Activated B cell treated with CpG ODN at 0.5 μM for 24 hours (primary cell): Measurements from ENCODE around the gene SPIRE2. TPM values are rescaled to one million over a fixed set of nuclear protein-coding genes. Genes with fewer than 3 reads are reported as not detected.
A peak's percentile ranks its signal among the peaks of the same experiment; 100 is the strongest.

ENCODE experiments used
- ATAC-seq: fragments of 200-7000 bp; cut with Tn5 transposase; one replicate; pipeline ENCODE4 v1.10.0; 2021; ENCODE audit warnings: low read depth, mild to moderate bottlenecking, moderate library complexity
- CTCF ChIA-PET: fragments of 350-600 bp; sonication (Branson Sonifier 250); formaldehyde crosslinking; loops from one replicate; lab custom pipeline; 2021; ENCODE audit warnings: antibody characterized with exemption; lab: Charles Lee
- POLR2A ChIA-PET: fragments of 350-600 bp; sonication (Branson Sonifier 250); formaldehyde crosslinking; loops from one replicate; lab custom pipeline; 2021; ENCODE audit warnings: antibody characterized with exemption; lab: Charles Lee
- DNase-seq: peaks from one replicate; pipeline ENCODE4 v3.0.0; 2022
- H3K27ac Mint-ChIP-seq: one replicate; pipeline ENCODE4 v1.8.0; 2020; ENCODE audit warnings: mixed read lengths
- H3K27me3 Mint-ChIP-seq: one replicate; pipeline ENCODE4 v1.8.0; 2021; ENCODE audit warnings: mixed read lengths
- H3K36me3 Mint-ChIP-seq: one replicate; pipeline ENCODE4 v1.8.0; 2021; ENCODE audit warnings: low read depth, mixed read lengths
- H3K4me1 Mint-ChIP-seq: one replicate; pipeline ENCODE4 v1.8.0; 2021; ENCODE audit warnings: mixed read lengths
- H3K4me3 Mint-ChIP-seq: one replicate; pipeline ENCODE4 v1.8.0; 2020; ENCODE audit warnings: mild to moderate bottlenecking, mixed read lengths
- H3K9me3 Mint-ChIP-seq: one replicate; pipeline ENCODE4 v1.8.0; 2020; ENCODE audit warnings: mixed read lengths
- CTCF ChIP-seq: fragments of 200-600 bp; IDR thresholded peaks from one replicate; pipeline ENCODE4 v1.8.0; 2022; ENCODE audit warnings: antibody characterized with exemption, mild to moderate bottlenecking
- intact Hi-C: fragments of 100-400 bp; cut with micrococcal nuclease; formaldehyde crosslinking; loops from one replicate; pipeline ENCODE4 v1.15.1; 2024
- total RNA-seq: library from RNA; stranded (reverse); gene quantifications from 2 replicates; pipeline ENCODE4 v1.2.3, GENCODE V29; 2022

The SPIRE2 gene
- total RNA-seq, 1 donor from 2014 or later = 1.2 TPM

GRCh38 chr16:89860747-89861304, 32.6 kb downstream of the SPIRE2 start:
- intact Hi-C loops = loop anchor here (1.0 to 2.0 kb wide), 8 partner anchors 44 to 286 kb away; partner anchors contain the start of genes CPNE7 and FANCA
- Mint-ChIP-seq H3K4me3 (no peak overlapping the region), H3K4me1 (peaks cover 25% of the 10 kb centered on the region), H3K27ac (no peak overlapping the region), H3K27me3 (peaks cover 3% of the 10 kb centered on the region), H3K9me3 (no peaks in the 10 kb centered on the region), H3K36me3 (no peaks in the 10 kb centered on the region)
- ChIA-PET POLR2A (interaction anchor here (0.6 to 6.0 kb wide), 6 partner anchors 11 to 203 kb away, joined by 3 to 51 read pairs (median 3); partner anchors contain the start of genes CHMP1A, SPATA33 and TCF25), CTCF (interaction anchor here (0.7 to 3.7 kb wide), 18 partner anchors 10 to 246 kb away, joined by 3 to 31 read pairs (median 5); partner anchors contain the start of gene SPATA2L)
- DNase-seq (peak; percentile 82), ATAC-seq (peak; percentile 96)
- peak; percentile 49 for TF ChIP-seq CTCF

GRCh38 chr16:89861648-89862047, 33.4 kb downstream of the SPIRE2 start:
- no peak overlapping the region for H3K27ac Mint-ChIP-seq

GRCh38 chr16:89862732-89863131, 34.5 kb downstream of the SPIRE2 start:
- DNase-seq (no peak), ATAC-seq (no peak)
- CTCF ChIA-PET = interaction anchor here (0.7 to 1.5 kb wide), 2 partner anchors 157 kb away, joined by 5 to 8 read pairs; no protein-coding TSS in a partner anchor
- intact Hi-C loops = no loop called here
- no peak for TF ChIP-seq CTCF
- Mint-ChIP-seq H3K27ac (no peak overlapping the region), H3K9me3 (no peaks in the 10 kb centered on the region), H3K27me3 (peaks cover 3% of the 10 kb centered on the region), H3K4me3 (no peak overlapping the region), H3K4me1 (peaks cover 25% of the 10 kb centered on the region), H3K36me3 (no peaks in the 10 kb centered on the region)
- POLR2A ChIA-PET = interaction anchor here (6.0 kb wide), 1 partner anchor 11 kb away, joined by 51 read pairs; the partner anchor contains the start of gene TCF25

More at GRCh38 chr16:89861648-89862047, 33.4 kb downstream of the SPIRE2 start:
- intact Hi-C loops = loop anchor here (1.0 to 2.0 kb wide), 6 partner anchors 45 to 287 kb away; partner anchors contain the start of genes CPNE7 and FANCA
- ATAC-seq = no peak
- Mint-ChIP-seq H3K4me1 (peaks cover 25% of the 10 kb centered on the region), H3K4me3 (no peak overlapping the region), H3K27me3 (peaks cover 3% of the 10 kb centered on the region), H3K9me3 (no peaks in the 10 kb centered on the region), H3K36me3 (no peaks in the 10 kb centered on the region)
- CTCF ChIA-PET = interaction anchor here (1.2 to 3.7 kb wide), 10 partner anchors 9 to 247 kb away, joined by 4 to 31 read pairs (median 8); partner anchors contain the start of gene SPATA2L
- DNase-seq = no peak
- TF ChIP-seq CTCF = no peak
- POLR2A ChIA-PET = interaction anchor here (0.7 to 6.0 kb wide), 3 partner anchors 12 to 204 kb away, joined by 3 to 51 read pairs (median 3); partner anchors contain the start of genes CHMP1A, SPATA33 and TCF25

GRCh38 chr16:89863741-89864526, 35.7 kb downstream of the SPIRE2 start:
- DNase-seq = no peak
- ChIA-PET CTCF (interaction anchor here (1.5 kb wide), 1 partner anchor 159 kb away, joined by 8 read pairs; no protein-coding TSS in a partner anchor), POLR2A (interaction anchor here (0.6 to 6.0 kb wide), 2 partner anchors 10 to 86 kb away, joined by 3 to 51 read pairs; partner anchors contain the start of gene TCF25)
- Mint-ChIP-seq H3K36me3 (no peaks in the 10 kb centered on the region), H3K27ac (peak overlapping the region; percentile 75), H3K27me3 (peaks cover 2% of the 10 kb centered on the region), H3K4me1 (peaks cover 25% of the 10 kb centered on the region), H3K9me3 (no peaks in the 10 kb centered on the region), H3K4me3 (peak overlapping the region; percentile 5)
- intact Hi-C loops = loop anchor here (1.0 kb wide), 1 partner anchor 9 kb away; the partner anchor contains the start of gene TCF25
- peak; percentile 61 for ATAC-seq
- no peak for TF ChIP-seq CTCF
